Astrocyte (in vitro differentiated cells and primary cell): ENCODE measurements around the gene CD34. TPM values are rescaled to one million over a fixed set of nuclear protein-coding genes. Genes with fewer than 3 reads are reported as not detected.
A peak's percentile ranks its signal among the peaks of the same experiment; 100 is the strongest.

Source experiments
- DNase-seq: peaks from one replicate; pipeline ENCODE4 v3.0.0-alpha.2; 2010; ENCODE audit warnings: low read depth
- FAIRE-seq: peaks from 2 replicates; lab custom pipeline; 2011; peaks lifted over from hg19 to GRCh38; lab: Jason Lieb, UNC
- H2AFZ ChIP-seq: 2 replicates; pipeline ENCODE4 v1.6.0; 2012; ENCODE audit warnings: low read depth, low read length, inconsistent platforms
- H3K27ac ChIP-seq: 2 replicates; pipeline ENCODE4 v1.5.1; 2011; ENCODE audit warnings: low read depth, low read length, inconsistent platforms
- H3K27me3 ChIP-seq: 2 replicates; pipeline ENCODE4 v1.6.0; 2011; ENCODE audit warnings: low read length, inconsistent platforms; ENCODE audit not compliant: insufficient read depth
- H3K36me3 ChIP-seq: 2 replicates; pipeline ENCODE4 v1.5.1; 2011; ENCODE audit warnings: low read length, inconsistent platforms; ENCODE audit not compliant: insufficient read depth
- H3K4me1 ChIP-seq: 2 replicates; pipeline ENCODE4 v1.5.1; 2011; ENCODE audit warnings: low read length, inconsistent platforms; ENCODE audit not compliant: insufficient read depth
- H3K4me2 ChIP-seq: 2 replicates; pipeline ENCODE4 v1.6.0; 2012; ENCODE audit warnings: low read length, inconsistent platforms
- H3K4me3 ChIP-seq: 2 replicates; pipeline ENCODE4 v1.5.1; 2011; ENCODE audit warnings: low read depth, mild to moderate bottlenecking, low read length, inconsistent platforms; ENCODE audit not compliant: insufficient read depth
- H3K79me2 ChIP-seq: 2 replicates; pipeline ENCODE4 v1.6.0; 2012; ENCODE audit warnings: mild to moderate bottlenecking, low read length, inconsistent platforms; ENCODE audit not compliant: insufficient read depth
- H3K9ac ChIP-seq: 2 replicates; pipeline ENCODE4 v1.6.0; 2012; ENCODE audit warnings: mild to moderate bottlenecking, low read length, inconsistent platforms
- H3K9me3 ChIP-seq: 2 replicates; pipeline ENCODE4 v1.5.1; 2012; ENCODE audit warnings: low read depth, mild to moderate bottlenecking, low read length, inconsistent platforms; ENCODE audit not compliant: insufficient read depth
- H4K20me1 ChIP-seq: 2 replicates; pipeline ENCODE4 v1.6.0; 2012; ENCODE audit warnings: low read length, inconsistent platforms; ENCODE audit not compliant: insufficient read depth
- H3K27ac Mint-ChIP-seq: one replicate; pipeline ENCODE4 v1.8.0; 2021; ENCODE audit warnings: mild to moderate bottlenecking, mixed read lengths; ENCODE audit not compliant: unreplicated experiment
- H3K27me3 Mint-ChIP-seq: one replicate; pipeline ENCODE4 v1.8.0; 2021; ENCODE audit warnings: low read depth, mixed read lengths; ENCODE audit not compliant: unreplicated experiment
- H3K36me3 Mint-ChIP-seq: one replicate; pipeline ENCODE4 v1.8.0; 2021; ENCODE audit warnings: low read depth, mixed read lengths; ENCODE audit not compliant: unreplicated experiment
- H3K4me1 Mint-ChIP-seq: one replicate; pipeline ENCODE4 v1.8.0; 2021; ENCODE audit warnings: low read depth, mixed read lengths; ENCODE audit not compliant: unreplicated experiment
- H3K4me3 Mint-ChIP-seq: one replicate; pipeline ENCODE4 v1.8.0; 2021; ENCODE audit warnings: mild to moderate bottlenecking, moderate library complexity, mixed read lengths; ENCODE audit not compliant: unreplicated experiment
- H3K9me3 Mint-ChIP-seq: one replicate; pipeline ENCODE4 v1.8.0; 2021; ENCODE audit warnings: mild to moderate bottlenecking, mixed read lengths; ENCODE audit not compliant: unreplicated experiment
- CTCF ChIP-seq: IDR thresholded peaks from 2 replicates; pipeline ENCODE4 v1.5.1; 2011; ENCODE audit warnings: low read depth, mild to moderate bottlenecking, inconsistent platforms, low read length, moderate library complexity; ENCODE audit not compliant: insufficient read depth
- EZH2 ChIP-seq: IDR thresholded peaks from 2 replicates; pipeline ENCODE4 v1.6.1; 2012; ENCODE audit warnings: mild to moderate bottlenecking, low read length, inconsistent platforms; ENCODE audit not compliant: insufficient read depth
- total RNA-seq: library from RNA; stranded (reverse); gene quantifications from 2 replicates; pipeline ENCODE4 v1.2.1, GENCODE V29; 2021

CD34 gene
- total RNA-seq, 1 donor from 2014 or later, result 0.45 TPM

DNA sequence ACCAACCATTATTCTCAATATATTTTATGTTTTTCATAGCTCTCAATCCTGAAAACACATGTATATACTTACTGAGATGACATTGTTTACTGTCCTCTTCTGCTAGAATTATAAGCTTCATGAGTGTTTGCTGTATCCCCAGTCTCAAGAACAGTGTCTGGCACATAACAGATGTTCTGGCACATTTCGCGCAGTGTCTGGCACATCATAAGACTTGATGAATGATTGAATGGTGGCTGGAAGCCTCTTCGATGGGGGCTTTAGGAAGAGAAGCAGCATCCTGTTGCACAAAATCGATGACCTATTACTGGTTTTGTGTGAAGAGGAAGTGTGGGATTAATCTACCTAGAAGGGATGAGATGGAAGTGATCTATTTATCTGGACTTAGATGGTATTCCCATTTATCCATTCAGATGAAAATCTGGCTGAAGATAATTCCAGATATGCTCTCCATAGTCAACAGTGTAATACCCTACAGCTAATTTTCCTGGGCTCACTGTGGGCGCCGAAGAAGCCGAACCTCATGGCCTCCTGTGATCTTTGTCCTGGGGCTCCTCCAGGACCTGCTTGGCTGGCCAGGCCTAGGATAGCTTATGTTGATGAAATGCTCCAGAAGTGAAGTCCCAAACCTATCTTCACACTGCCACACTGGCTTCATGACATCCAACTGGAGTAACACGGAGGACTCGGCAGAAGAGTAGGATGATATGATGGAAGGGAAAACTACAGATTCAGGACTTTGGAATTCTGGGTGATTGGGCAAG lies 26.5 kb downstream of the CD34 start:
- H3K9me3 Mint-ChIP-seq, result no peaks in the 10 kb centered on the region
- H3K4me1 Mint-ChIP-seq, result peaks cover 18% of the 10 kb centered on the region

GRCh38 chr1:207883660-207884250 lies 27.2 kb downstream of the CD34 start:
- H3K4me2 ChIP-seq, result no peak overlapping the region
- Mint-ChIP-seq H3K4me1 (peaks cover 11% of the 10 kb centered on the region), H3K27me3 (peaks cover 7% of the 10 kb centered on the region), H3K4me3 (no peak overlapping the region), H3K9me3 (no peaks in the 10 kb centered on the region), H3K27ac (no peak overlapping the region), H3K36me3 (no peaks in the 10 kb centered on the region)
- TF ChIP-seq EZH2 (no peak), CTCF (no peak)
- no peaks in the 10 kb centered on the region for H3K27me3 ChIP-seq
- DNase-seq (no peak), FAIRE-seq (no peak)
- H3K9me3 ChIP-seq, result no peaks in the 10 kb centered on the region
- no peak overlapping the region for H3K4me3 ChIP-seq
- H4K20me1 ChIP-seq, result no peaks in the 10 kb centered on the region
- no peaks in the 10 kb centered on the region for H3K79me2 ChIP-seq
- H3K4me1 ChIP-seq, result peaks cover 11% of the 10 kb centered on the region
- H3K36me3 ChIP-seq, result no peaks in the 10 kb centered on the region
- H3K27ac ChIP-seq, result no peak overlapping the region
- no peak overlapping the region for H2AFZ ChIP-seq
- H3K9ac ChIP-seq, result no peak overlapping the region

More for the DNA sequence above, 26.5 kb downstream of the CD34 start:
- H3K4me3 ChIP-seq, result no peak overlapping the region
- H3K4me2 ChIP-seq, result no peak overlapping the region
- DNase-seq (no peak), FAIRE-seq (no peak)
- no peaks in the 10 kb centered on the region for H4K20me1 ChIP-seq
- no peaks in the 10 kb centered on the region for H3K27me3 ChIP-seq
- no peak for TF ChIP-seq EZH2
- no peak for TF ChIP-seq CTCF
- H3K27ac ChIP-seq, result no peak overlapping the region
- H3K36me3 ChIP-seq, result no peaks in the 10 kb centered on the region
- H3K27ac Mint-ChIP-seq, result no peak overlapping the region
- peaks cover 1% of the 10 kb centered on the region for H3K27me3 Mint-ChIP-seq
- peak overlapping the region; percentile 69 for H2AFZ ChIP-seq
- H3K9me3 ChIP-seq, result no peaks in the 10 kb centered on the region
- no peak overlapping the region for H3K4me3 Mint-ChIP-seq
- peaks cover 15% of the 10 kb centered on the region for H3K4me1 ChIP-seq
- no peaks in the 10 kb centered on the region for H3K79me2 ChIP-seq
- H3K9ac ChIP-seq, result no peak overlapping the region
- no peaks in the 10 kb centered on the region for H3K36me3 Mint-ChIP-seq

DNA sequence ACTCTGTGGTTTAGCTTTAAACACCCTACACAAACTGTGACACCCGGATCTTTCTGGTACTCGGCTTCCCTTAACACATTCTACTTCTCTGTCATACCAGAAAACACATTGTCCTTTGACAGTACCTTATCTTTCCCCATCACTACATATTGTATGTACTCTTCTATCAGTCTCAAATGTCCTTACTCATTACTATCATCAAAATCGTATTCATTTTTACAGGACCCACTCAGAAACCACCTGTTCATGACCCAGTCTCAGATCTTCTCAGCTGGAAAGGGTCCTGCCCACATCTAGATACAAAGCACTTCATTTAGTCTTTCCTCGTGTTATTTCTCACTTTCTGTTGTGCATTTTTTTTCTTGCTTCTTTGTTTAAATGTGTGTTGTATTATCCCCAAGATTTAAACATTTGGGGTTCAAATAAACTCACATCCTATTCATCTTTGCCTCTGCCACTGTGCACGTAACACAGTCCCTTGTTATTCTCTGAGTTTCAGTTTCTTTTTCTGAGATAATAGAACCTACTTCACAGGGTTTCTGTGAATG lies 27.7 kb downstream of the CD34 start:
- FAIRE-seq (no peak), DNase-seq (no peak)
- Histone ChIP-seq H3K4me3 (no peak overlapping the region), H2AFZ (no peak overlapping the region), H3K4me1 (peaks cover 5% of the 10 kb centered on the region), H3K9ac (no peak overlapping the region), H3K79me2 (no peaks in the 10 kb centered on the region), H3K9me3 (no peaks in the 10 kb centered on the region), H3K27me3 (no peaks in the 10 kb centered on the region), H3K36me3 (no peaks in the 10 kb centered on the region), H4K20me1 (no peaks in the 10 kb centered on the region), H3K4me2 (no peak overlapping the region), H3K27ac (no peak overlapping the region)
- H3K27ac Mint-ChIP-seq, result no peak overlapping the region
- H3K36me3 Mint-ChIP-seq, result no peaks in the 10 kb centered on the region
- TF ChIP-seq EZH2 (no peak), CTCF (no peak)
- no peak overlapping the region for H3K4me3 Mint-ChIP-seq
- peaks cover 7% of the 10 kb centered on the region for H3K27me3 Mint-ChIP-seq
- H3K9me3 Mint-ChIP-seq, result no peaks in the 10 kb centered on the region
- H3K4me1 Mint-ChIP-seq, result peaks cover 7% of the 10 kb centered on the region
